NCI-H128 (cell line): ENCODE data around the gene RAB4A.

Source experiments
- DNase-seq: peaks from one replicate; lab custom pipeline; 2025; ENCODE audit not compliant: unreplicated experiment; lab: John Stamatoyannopoulos, UW

Gene RAB4A

GRCh38 chr1:229243638-229244037 is 27.3 kb upstream of the RAB4A start:
- no peak for DNase-seq

GRCh38 chr1:229244091-229244490 is 26.8 kb upstream of the RAB4A start:
- no peak for DNase-seq

GRCh38 chr1:229247871-229248270 is 23.0 kb upstream of the RAB4A start:
- DNase-seq = no peak

GRCh38 chr1:229248821-229249817 is 21.8 kb upstream of the RAB4A start:
- no peak for DNase-seq

GRCh38 chr1:229249854-229250644 is 20.9 kb upstream of the RAB4A start:
- no peak for DNase-seq

- no peak for DNase-seq
Observed at GRCh38 chr1:229251185-229251584, 19.7 kb upstream of the RAB4A start.

- no peak for DNase-seq
Observed at GRCh38 chr1:229252228-229252984, 18.5 kb upstream of the RAB4A start.

- no peak for DNase-seq
Observed at GRCh38 chr1:229253151-229253974, 17.5 kb upstream of the RAB4A start.

- DNase-seq = peak; percentile 52
Observed at GRCh38 chr1:229254910-229255541, 15.9 kb upstream of the RAB4A start.

- DNase-seq = peak; percentile 24
Observed at GRCh38 chr1:229258031-229258756, 12.7 kb upstream of the RAB4A start.

GRCh38 chr1:229258757-229259060 is 12.2 kb upstream of the RAB4A start:
- DNase-seq = no peak

- DNase-seq = no peak
Observed at GRCh38 chr1:229260297-229260696, 10.6 kb upstream of the RAB4A start.

GRCh38 chr1:229262239-229262638 is 8.7 kb upstream of the RAB4A start:
- DNase-seq = no peak

GRCh38 chr1:229263254-229263653 is 7.7 kb upstream of the RAB4A start:
- DNase-seq = no peak

- DNase-seq = no peak
Observed at GRCh38 chr1:229264068-229264467, 6.8 kb upstream of the RAB4A start.

GRCh38 chr1:229264487-229264886 is 6.4 kb upstream of the RAB4A start:
- no peak for DNase-seq

GRCh38 chr1:229266274-229266673 is 4.6 kb upstream of the RAB4A start:
- DNase-seq = no peak

GRCh38 chr1:229266832-229267500 is 3.9 kb upstream of the RAB4A start:
- DNase-seq = no peak

- no peak for DNase-seq
Observed at GRCh38 chr1:229268505-229268904, 2.4 kb upstream of the RAB4A start.
